ENCODE results near the gene MYO9B. TPM values are rescaled to one million over a fixed set of nuclear protein-coding genes. Genes with fewer than 3 reads are reported as not detected.
A peak's percentile ranks its signal among the peaks of the same experiment; 100 is the strongest.

The MYO9B gene
- polyA plus RNA-seq, 2 of the 4 experiments (the other 2 are of a cell fraction): 13.0 to 27.7 TPM

DNA sequence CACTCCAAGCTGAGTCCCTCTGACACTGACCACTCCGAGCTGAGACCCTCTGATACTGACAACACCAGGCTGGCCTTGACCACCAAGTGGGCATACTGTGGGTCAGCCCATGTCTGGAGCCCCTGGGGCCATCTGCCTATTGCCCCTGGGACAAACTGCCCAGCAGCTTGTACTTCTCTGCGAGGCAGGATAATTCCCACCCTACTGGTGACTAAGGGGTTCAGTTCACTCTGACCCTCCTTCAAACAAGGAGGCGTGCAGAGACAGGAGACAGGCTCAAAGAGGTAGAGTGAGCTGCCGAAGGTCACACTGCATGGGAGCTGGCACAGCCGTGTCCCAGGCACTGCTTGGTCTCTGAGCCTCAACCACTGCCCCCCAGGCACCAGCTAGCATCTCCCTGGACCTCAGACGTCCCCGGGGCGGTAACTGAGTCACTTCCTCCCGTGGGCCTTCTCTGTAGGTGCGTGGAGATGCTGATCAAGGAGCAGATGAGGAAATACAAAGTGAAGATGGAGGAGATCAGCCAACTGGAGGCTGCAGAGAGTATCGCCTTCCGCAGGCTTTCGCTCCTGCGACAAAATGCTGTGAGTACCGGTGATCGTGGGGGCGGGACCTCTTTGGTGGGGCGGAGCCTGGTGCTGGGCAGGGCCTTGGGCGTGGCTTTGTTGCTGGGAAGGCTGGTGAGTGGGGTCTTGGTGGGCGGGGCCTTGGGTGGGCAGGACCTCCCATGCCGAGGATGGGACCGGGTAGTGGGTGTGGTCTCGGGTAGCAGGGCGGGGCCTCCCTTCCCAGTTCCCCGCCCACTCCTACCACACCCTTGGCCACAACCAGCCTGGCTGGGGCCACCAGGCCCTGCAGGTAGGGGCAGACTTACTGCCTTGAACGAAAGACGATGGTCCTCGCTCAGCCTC, 133.8 kb downstream of the MYO9B start:
- Histone ChIP-seq H3K4me3 (no peak overlapping the region), H3K27ac (no peak overlapping the region), H3K4me1 (peaks cover under 1% of the 10 kb centered on the region; the same call in 1 of the 3 replicates), H3K9me3 (no peaks in the 10 kb centered on the region), H3K4me2 (no peak overlapping the region)
- 83% methylated on average over 17 of the region's 28 CpGs for WGBS (ENCODE audit: missing lambda C conversion rate)
- ChIA-PET CTCF (interaction anchor here (1.7 to 2.3 kb wide), 2 partner anchors 26 to 74 kb away, joined by 3 to 5 read pairs; no protein-coding TSS in a partner anchor), POLR2A (no interaction called here)
- FAIRE-seq (no peak), DNase-seq (ENCODE audit: low read depth in 1 of 2, low spot score in 1 of 2) (peak; percentile 19 to 79), ATAC-seq (peak in 1 of 2 experiments; percentile 76; a peak in 3 of 6 replicates)
- TF ChIP-seq TP53 (CRISPR knock-in tag; IDR thresholded peaks at IDR 0.05) (no peak), RARB (CRISPR knock-in tag; IDR thresholded peaks at IDR 0.05) (no peak), MAZ (IDR thresholded peaks at IDR 0.05; ENCODE audit: borderline replicate concordance, low read depth, low read length) (no peak), POLR2AphosphoS2 (conservative IDR thresholded peaks at IDR 0.05; ENCODE audit: low read length) (no peak), KDM1A (IDR thresholded peaks at IDR 0.05; ENCODE audit: low read depth) (no peak), HOXA7 (CRISPR knock-in tag; IDR thresholded peaks at IDR 0.05) (no peak), HOXB5 (CRISPR knock-in tag; IDR thresholded peaks at IDR 0.05) (no peak), RCOR1 (IDR thresholded peaks at IDR 0.05; ENCODE audit: low read depth, low read length) (no peak), EHF (CRISPR knock-in tag; IDR thresholded peaks at IDR 0.05) (no peak)
- TF ChIP-seq, protein P1, sequence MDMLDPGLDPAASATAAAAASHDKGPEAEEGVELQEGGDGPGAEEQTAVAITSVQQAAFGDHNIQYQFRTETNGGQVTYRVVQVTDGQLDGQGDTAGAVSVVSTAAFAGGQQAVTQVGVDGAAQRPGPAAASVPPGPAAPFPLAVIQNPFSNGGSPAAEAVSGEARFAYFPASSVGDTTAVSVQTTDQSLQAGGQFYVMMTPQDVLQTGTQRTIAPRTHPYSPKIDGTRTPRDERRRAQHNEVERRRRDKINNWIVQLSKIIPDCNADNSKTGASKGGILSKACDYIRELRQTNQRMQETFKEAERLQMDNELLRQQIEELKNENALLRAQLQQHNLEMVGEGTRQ (IDR thresholded peaks at IDR 0.05): no peak
- TF ChIP-seq, protein P2, sequence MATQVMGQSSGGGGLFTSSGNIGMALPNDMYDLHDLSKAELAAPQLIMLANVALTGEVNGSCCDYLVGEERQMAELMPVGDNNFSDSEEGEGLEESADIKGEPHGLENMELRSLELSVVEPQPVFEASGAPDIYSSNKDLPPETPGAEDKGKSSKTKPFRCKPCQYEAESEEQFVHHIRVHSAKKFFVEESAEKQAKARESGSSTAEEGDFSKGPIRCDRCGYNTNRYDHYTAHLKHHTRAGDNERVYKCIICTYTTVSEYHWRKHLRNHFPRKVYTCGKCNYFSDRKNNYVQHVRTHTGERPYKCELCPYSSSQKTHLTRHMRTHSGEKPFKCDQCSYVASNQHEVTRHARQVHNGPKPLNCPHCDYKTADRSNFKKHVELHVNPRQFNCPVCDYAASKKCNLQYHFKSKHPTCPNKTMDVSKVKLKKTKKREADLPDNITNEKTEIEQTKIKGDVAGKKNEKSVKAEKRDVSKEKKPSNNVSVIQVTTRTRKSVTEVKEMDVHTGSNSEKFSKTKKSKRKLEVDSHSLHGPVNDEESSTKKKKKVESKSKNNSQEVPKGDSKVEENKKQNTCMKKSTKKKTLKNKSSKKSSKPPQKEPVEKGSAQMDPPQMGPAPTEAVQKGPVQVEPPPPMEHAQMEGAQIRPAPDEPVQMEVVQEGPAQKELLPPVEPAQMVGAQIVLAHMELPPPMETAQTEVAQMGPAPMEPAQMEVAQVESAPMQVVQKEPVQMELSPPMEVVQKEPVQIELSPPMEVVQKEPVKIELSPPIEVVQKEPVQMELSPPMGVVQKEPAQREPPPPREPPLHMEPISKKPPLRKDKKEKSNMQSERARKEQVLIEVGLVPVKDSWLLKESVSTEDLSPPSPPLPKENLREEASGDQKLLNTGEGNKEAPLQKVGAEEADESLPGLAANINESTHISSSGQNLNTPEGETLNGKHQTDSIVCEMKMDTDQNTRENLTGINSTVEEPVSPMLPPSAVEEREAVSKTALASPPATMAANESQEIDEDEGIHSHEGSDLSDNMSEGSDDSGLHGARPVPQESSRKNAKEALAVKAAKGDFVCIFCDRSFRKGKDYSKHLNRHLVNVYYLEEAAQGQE (IDR thresholded peaks at IDR 0.05): no peak
- TF ChIP-seq, protein P3, sequence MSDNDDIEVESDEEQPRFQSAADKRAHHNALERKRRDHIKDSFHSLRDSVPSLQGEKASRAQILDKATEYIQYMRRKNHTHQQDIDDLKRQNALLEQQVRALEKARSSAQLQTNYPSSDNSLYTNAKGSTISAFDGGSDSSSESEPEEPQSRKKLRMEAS (IDR thresholded peaks at IDR 0.05): no peak

DNA sequence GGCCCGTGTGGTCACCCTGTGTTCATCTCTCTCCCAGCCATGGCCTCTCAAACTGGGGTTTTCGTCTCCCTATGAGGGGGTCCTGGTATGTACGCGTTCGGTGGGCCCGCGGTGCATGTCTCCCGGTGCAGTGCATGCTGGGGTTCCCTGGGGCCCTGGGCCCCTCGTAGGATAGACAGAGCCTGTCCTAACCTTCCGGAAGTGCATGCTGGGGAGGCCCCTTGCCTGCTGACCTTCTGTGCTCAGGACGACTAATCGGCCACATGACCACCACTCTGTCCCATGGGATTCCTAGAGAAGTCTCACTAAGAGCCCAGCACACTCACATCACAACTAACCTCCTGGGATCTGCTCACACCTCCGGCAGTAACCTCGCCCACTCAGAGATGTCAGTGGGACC, 134.7 kb downstream of the MYO9B start:
- Histone ChIP-seq H3K4me1 (peaks cover 4% of the 10 kb centered on the region; the same call in 1 of the 3 replicates), H3K27ac (no peak overlapping the region), H3K9me3 (no peaks in the 10 kb centered on the region), H3K4me2 (no peak overlapping the region), H3K4me3 (no peak overlapping the region)
- ATAC-seq (no peak), DNase-seq (ENCODE audit: low read depth in 1 of 2, low spot score in 1 of 2) (no peak), FAIRE-seq (no peak)
- POLR2A ChIA-PET: no interaction called here
- 90% methylated on average over 11 of the region's 14 CpGs for WGBS (ENCODE audit: missing lambda C conversion rate)
- CTCF ChIA-PET: interaction anchor here (2.3 kb wide), 1 partner anchor 25 kb away, joined by 5 read pairs; no protein-coding TSS in a partner anchor
- TF ChIP-seq, protein P2 (IDR thresholded peaks at IDR 0.05): no peak
- no peak for TF ChIP-seq RNF2 (IDR thresholded peaks at IDR 0.05; ENCODE audit: borderline replicate concordance, low read depth)
- TF ChIP-seq HOXA7 (CRISPR knock-in tag; IDR thresholded peaks at IDR 0.05): no peak
- no peak for TF ChIP-seq CEBPB (IDR thresholded peaks at IDR 0.05)
- TF ChIP-seq HOXB5 (CRISPR knock-in tag; IDR thresholded peaks at IDR 0.05): no peak
- TF ChIP-seq HDAC2 (IDR thresholded peaks at IDR 0.05): no peak
- TF ChIP-seq CBX2 (IDR thresholded peaks at IDR 0.05; ENCODE audit: borderline replicate concordance, low read depth): no peak
- no peak for TF ChIP-seq RCOR1 (IDR thresholded peaks at IDR 0.05; ENCODE audit: low read depth, low read length)
- no peak for TF ChIP-seq EP300 (IDR thresholded peaks at IDR 0.05)
- TF ChIP-seq GATA3 (IDR thresholded peaks at IDR 0.05; ENCODE audit: borderline replicate concordance): no peak
- TF ChIP-seq JUNB (IDR thresholded peaks at IDR 0.05): no peak
- TF ChIP-seq CHD2 (IDR thresholded peaks at IDR 0.05; ENCODE audit: low read length, partially characterized antibody): no peak
- TF ChIP-seq POLR2AphosphoS2 (conservative IDR thresholded peaks at IDR 0.05; ENCODE audit: low read length): no peak
- TF ChIP-seq, protein P1 (IDR thresholded peaks at IDR 0.05): no peak
- TF ChIP-seq SMC3 (IDR thresholded peaks at IDR 0.05): no peak
- TF ChIP-seq, protein P3 (IDR thresholded peaks at IDR 0.05): no peak

Data from A549 (cell line).